Left ventricle myocardium inferior (tissue), 1 donor: Measurements from ENCODE around the gene FUZ. TPM values are rescaled to one million over a fixed set of nuclear protein-coding genes. Genes with fewer than 3 reads are reported as not detected.

Experiments used
- DNase-seq: peaks from one replicate; pipeline ENCODE4 v3.0.0-alpha.2; 2020
- H3K27ac ChIP-seq: fragments of 200-600 bp; replicated peaks from 2 replicates; pipeline ENCODE4 v1.8.0; 2021
- H3K27me3 ChIP-seq: fragments of 200-600 bp; 2 replicates; pipeline ENCODE4 v1.8.0; 2021; ENCODE audit warnings: low read depth
- H3K36me3 ChIP-seq: fragments of 200-600 bp; 2 replicates; pipeline ENCODE4 v1.8.0; 2021
- H3K4me1 ChIP-seq: fragments of 200-600 bp; 2 replicates; pipeline ENCODE4 v1.8.0; 2021
- H3K4me3 ChIP-seq: fragments of 200-600 bp; 2 replicates; pipeline ENCODE4 v1.8.0; 2021; ENCODE audit warnings: mild to moderate bottlenecking, moderate library complexity
- H3K9me3 ChIP-seq: fragments of 200-600 bp; replicated peaks from 2 replicates; pipeline ENCODE4 v1.8.0; 2021
- intact Hi-C: fragments of 100-400 bp; cut with micrococcal nuclease; formaldehyde crosslinking; loops from one replicate; pipeline ENCODE4 v1.11.0; 2022
- total RNA-seq: library from RNA; stranded (reverse); fragmentation: NEBNext Ultra II Directional; extraction: Animal tissue kit (Norgen Biotek cat#: 25700); gene quantifications from one replicate; pipeline ENCODE4 v1.2.1, GENCODE V29; 2021
- TF ChIP-seq, protein P1 (sequence below): fragments of 200-600 bp; IDR thresholded peaks from 2 replicates; pipeline ENCODE4 v1.8.0; 2021; ENCODE audit warnings: antibody characterized with exemption, mild to moderate bottlenecking, borderline replicate concordance
- donor health status: DM: no; HTN: yes; CAD: no; lungs with severe emphysema.

The FUZ gene
- total RNA-seq, 1 donor from 2014 or later: 18.3 TPM

DNA sequence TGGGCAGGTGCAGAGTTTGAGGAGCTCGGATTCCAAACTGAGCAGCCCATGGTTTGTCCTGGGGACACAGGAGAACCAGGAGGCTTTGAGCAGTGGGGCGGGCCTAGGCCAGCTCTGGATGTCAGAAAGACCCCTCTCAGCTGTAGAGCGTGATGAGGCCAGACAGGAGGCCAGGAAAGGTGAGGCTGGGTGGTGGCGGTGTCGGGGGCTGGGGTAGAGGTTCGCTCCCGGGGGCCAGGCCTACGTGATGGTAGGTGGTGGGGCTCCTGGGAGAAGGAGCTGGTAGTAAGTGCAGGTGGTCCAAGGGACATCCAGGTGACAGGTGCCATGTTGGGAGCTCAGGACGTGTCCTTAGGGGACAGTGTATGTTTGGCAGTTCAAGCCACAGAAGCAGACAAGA lies 24.3 kb upstream of the FUZ start:
- peaks cover 6% of the 10 kb centered on the region for H3K4me1 ChIP-seq
- H3K9me3 ChIP-seq: no peaks in the 10 kb centered on the region
- intact Hi-C loops: no loop called here
- H3K27ac ChIP-seq: no peak overlapping the region
- no peak for DNase-seq
- H3K27me3 ChIP-seq: no peaks in the 10 kb centered on the region
- TF ChIP-seq, protein P1, sequence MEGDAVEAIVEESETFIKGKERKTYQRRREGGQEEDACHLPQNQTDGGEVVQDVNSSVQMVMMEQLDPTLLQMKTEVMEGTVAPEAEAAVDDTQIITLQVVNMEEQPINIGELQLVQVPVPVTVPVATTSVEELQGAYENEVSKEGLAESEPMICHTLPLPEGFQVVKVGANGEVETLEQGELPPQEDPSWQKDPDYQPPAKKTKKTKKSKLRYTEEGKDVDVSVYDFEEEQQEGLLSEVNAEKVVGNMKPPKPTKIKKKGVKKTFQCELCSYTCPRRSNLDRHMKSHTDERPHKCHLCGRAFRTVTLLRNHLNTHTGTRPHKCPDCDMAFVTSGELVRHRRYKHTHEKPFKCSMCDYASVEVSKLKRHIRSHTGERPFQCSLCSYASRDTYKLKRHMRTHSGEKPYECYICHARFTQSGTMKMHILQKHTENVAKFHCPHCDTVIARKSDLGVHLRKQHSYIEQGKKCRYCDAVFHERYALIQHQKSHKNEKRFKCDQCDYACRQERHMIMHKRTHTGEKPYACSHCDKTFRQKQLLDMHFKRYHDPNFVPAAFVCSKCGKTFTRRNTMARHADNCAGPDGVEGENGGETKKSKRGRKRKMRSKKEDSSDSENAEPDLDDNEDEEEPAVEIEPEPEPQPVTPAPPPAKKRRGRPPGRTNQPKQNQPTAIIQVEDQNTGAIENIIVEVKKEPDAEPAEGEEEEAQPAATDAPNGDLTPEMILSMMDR: no peak
- H3K4me3 ChIP-seq: no peak overlapping the region
- peaks cover 74% of the 10 kb centered on the region for H3K36me3 ChIP-seq

DNA sequence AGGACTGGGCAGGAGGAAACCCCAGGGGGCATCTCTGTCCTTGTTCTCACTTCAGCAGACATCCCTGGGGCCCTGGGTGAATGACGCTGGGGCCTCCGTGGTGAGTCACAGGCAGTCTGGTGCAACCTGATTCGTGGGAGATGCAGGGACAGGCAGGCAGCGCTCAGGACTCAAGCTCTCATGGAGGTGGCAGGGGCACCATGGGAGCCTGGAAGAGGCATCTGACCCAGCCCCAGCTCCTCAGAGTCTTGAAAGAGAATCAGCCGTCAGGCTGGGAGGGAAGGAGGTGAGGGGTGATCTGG lies 23.9 kb upstream of the FUZ start:
- peaks cover 79% of the 10 kb centered on the region for H3K36me3 ChIP-seq
- no peaks in the 10 kb centered on the region for H3K27me3 ChIP-seq
- no peaks in the 10 kb centered on the region for H3K9me3 ChIP-seq
- no peak for DNase-seq
- no peak overlapping the region for H3K27ac ChIP-seq
- H3K4me1 ChIP-seq: peaks cover 6% of the 10 kb centered on the region
- TF ChIP-seq, protein P1: no peak
- no peak overlapping the region for H3K4me3 ChIP-seq
- intact Hi-C loops: no loop called here

- Histone ChIP-seq H3K36me3 (peaks cover 84% of the 10 kb centered on the region), H3K4me3 (no peak overlapping the region), H3K27ac (no peak overlapping the region), H3K4me1 (peaks cover 6% of the 10 kb centered on the region), H3K27me3 (no peaks in the 10 kb centered on the region), H3K9me3 (no peaks in the 10 kb centered on the region)
- intact Hi-C loops: no loop called here
- TF ChIP-seq, protein P1: no peak
- no peak for DNase-seq
These were observed 23.3 kb upstream of the FUZ start for GRCh38 chr19:49836176-49837008.

DNA sequence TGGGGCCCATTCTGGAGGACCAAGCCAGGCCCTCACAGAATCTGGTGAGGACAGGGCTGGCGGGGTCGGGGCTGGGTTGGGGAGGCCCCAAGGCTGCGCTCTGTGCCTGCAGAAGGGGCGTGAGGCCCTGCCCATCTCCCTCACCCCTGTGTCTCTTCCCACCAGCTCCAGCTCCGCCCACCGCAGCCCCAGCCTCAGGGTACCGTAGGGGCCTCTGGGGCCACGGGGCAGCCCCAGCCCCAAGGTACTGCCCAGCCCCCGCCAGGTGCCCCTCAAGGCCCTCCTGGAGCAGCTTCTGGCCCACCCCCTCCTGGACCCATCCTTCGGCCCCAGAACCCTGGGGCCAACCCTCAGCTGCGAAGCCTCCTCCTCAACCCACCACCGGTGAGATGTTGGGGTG lies 22.5 kb upstream of the FUZ start:
- Histone ChIP-seq H3K36me3 (peaks cover 92% of the 10 kb centered on the region), H3K27ac (no peak overlapping the region), H3K4me3 (no peak overlapping the region), H3K9me3 (no peaks in the 10 kb centered on the region), H3K4me1 (peaks cover 6% of the 10 kb centered on the region), H3K27me3 (no peaks in the 10 kb centered on the region)
- intact Hi-C loops: no loop called here
- no peak for DNase-seq
- TF ChIP-seq, protein P1: no peak

DNA sequence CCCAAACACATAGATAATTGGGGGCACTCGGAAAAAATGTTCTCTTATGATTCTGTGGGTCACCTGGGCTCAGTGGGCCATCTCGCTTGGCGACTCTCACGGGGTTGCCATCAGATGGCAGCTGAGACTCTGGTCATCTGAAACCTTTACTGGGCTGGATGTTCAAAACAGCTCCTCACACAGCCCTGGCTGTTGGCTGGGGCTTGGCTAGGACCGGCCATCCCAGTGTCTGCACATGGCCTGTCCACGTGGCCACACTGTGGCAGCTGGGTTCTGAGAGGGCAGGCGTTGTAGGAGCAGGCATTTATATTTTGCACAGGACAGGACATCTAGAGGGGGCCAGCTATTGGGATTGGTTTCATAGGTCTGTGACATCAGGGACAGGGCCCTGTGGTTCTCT lies 20.5 kb upstream of the FUZ start:
- no peak for DNase-seq
- intact Hi-C loops: no loop called here
- no peak overlapping the region for H3K27ac ChIP-seq

More for the DNA sequence above, 20.5 kb upstream of the FUZ start:
- TF ChIP-seq, protein P1: no peak
- H3K9me3 ChIP-seq: no peaks in the 10 kb centered on the region
- no peaks in the 10 kb centered on the region for H3K4me1 ChIP-seq
- H3K27me3 ChIP-seq: no peaks in the 10 kb centered on the region
- no peak overlapping the region for H3K4me3 ChIP-seq
- H3K36me3 ChIP-seq: peaks cover 99% of the 10 kb centered on the region
